ENCODE measurements around the gene SLITRK6.

GRCh38 chr13:85771856-85772255 is 27.4 kb downstream of the SLITRK6 start:
- no peak for TF ChIP-seq ATF2 (tag by site-specific recombination; IDR thresholded peaks at IDR 0.05; ENCODE audit: low read depth)
- TF ChIP-seq, protein P1, sequence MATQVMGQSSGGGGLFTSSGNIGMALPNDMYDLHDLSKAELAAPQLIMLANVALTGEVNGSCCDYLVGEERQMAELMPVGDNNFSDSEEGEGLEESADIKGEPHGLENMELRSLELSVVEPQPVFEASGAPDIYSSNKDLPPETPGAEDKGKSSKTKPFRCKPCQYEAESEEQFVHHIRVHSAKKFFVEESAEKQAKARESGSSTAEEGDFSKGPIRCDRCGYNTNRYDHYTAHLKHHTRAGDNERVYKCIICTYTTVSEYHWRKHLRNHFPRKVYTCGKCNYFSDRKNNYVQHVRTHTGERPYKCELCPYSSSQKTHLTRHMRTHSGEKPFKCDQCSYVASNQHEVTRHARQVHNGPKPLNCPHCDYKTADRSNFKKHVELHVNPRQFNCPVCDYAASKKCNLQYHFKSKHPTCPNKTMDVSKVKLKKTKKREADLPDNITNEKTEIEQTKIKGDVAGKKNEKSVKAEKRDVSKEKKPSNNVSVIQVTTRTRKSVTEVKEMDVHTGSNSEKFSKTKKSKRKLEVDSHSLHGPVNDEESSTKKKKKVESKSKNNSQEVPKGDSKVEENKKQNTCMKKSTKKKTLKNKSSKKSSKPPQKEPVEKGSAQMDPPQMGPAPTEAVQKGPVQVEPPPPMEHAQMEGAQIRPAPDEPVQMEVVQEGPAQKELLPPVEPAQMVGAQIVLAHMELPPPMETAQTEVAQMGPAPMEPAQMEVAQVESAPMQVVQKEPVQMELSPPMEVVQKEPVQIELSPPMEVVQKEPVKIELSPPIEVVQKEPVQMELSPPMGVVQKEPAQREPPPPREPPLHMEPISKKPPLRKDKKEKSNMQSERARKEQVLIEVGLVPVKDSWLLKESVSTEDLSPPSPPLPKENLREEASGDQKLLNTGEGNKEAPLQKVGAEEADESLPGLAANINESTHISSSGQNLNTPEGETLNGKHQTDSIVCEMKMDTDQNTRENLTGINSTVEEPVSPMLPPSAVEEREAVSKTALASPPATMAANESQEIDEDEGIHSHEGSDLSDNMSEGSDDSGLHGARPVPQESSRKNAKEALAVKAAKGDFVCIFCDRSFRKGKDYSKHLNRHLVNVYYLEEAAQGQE (tag by site-specific recombination; IDR thresholded peaks at IDR 0.05): no peak
- TF ChIP-seq, protein P2, sequence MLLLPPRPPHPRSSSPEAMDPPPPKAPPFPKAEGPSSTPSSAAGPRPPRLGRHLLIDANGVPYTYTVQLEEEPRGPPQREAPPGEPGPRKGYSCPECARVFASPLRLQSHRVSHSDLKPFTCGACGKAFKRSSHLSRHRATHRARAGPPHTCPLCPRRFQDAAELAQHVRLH (tag by site-specific recombination; IDR thresholded peaks at IDR 0.05): no peak
- TF ChIP-seq ZIC2 (tag by site-specific recombination; IDR thresholded peaks at IDR 0.05): no peak
- TF ChIP-seq, protein P3, sequence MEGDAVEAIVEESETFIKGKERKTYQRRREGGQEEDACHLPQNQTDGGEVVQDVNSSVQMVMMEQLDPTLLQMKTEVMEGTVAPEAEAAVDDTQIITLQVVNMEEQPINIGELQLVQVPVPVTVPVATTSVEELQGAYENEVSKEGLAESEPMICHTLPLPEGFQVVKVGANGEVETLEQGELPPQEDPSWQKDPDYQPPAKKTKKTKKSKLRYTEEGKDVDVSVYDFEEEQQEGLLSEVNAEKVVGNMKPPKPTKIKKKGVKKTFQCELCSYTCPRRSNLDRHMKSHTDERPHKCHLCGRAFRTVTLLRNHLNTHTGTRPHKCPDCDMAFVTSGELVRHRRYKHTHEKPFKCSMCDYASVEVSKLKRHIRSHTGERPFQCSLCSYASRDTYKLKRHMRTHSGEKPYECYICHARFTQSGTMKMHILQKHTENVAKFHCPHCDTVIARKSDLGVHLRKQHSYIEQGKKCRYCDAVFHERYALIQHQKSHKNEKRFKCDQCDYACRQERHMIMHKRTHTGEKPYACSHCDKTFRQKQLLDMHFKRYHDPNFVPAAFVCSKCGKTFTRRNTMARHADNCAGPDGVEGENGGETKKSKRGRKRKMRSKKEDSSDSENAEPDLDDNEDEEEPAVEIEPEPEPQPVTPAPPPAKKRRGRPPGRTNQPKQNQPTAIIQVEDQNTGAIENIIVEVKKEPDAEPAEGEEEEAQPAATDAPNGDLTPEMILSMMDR (tag by site-specific recombination; IDR thresholded peaks at IDR 0.05): no peak
- no peak for TF ChIP-seq KLF16 (tag by site-specific recombination; IDR thresholded peaks at IDR 0.05)
- no peak for TF ChIP-seq SALL2 (tag by site-specific recombination; IDR thresholded peaks at IDR 0.05; ENCODE audit: borderline replicate concordance)
- TF ChIP-seq ZNF549 (tag by site-specific recombination; IDR thresholded peaks at IDR 0.05): no peak
- TF ChIP-seq, protein P4, sequence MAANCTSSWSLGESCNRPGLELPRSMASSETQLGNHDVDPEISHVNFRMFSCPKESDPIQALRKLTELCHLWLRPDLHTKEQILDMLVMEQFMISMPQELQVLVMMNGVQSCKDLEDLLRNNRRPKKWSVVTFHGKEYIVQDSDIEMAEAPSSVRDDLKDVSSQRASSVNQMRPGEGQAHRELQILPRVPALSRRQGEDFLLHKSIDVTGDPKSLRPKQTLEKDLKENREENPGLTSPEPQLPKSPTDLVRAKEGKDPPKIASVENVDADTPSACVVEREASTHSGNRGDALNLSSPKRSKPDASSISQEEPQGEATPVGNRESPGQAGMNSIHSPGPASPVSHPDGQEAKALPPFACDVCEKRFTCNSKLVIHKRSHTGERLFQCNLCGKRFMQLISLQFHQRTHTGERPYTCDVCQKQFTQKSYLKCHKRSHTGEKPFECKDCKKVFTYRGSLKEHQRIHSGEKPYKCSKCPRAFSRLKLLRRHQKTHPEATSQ (tag by site-specific recombination; IDR thresholded peaks at IDR 0.05): no peak
- TF ChIP-seq PATZ1 (tag by site-specific recombination; IDR thresholded peaks at IDR 0.05): no peak
- TF ChIP-seq, protein P5, sequence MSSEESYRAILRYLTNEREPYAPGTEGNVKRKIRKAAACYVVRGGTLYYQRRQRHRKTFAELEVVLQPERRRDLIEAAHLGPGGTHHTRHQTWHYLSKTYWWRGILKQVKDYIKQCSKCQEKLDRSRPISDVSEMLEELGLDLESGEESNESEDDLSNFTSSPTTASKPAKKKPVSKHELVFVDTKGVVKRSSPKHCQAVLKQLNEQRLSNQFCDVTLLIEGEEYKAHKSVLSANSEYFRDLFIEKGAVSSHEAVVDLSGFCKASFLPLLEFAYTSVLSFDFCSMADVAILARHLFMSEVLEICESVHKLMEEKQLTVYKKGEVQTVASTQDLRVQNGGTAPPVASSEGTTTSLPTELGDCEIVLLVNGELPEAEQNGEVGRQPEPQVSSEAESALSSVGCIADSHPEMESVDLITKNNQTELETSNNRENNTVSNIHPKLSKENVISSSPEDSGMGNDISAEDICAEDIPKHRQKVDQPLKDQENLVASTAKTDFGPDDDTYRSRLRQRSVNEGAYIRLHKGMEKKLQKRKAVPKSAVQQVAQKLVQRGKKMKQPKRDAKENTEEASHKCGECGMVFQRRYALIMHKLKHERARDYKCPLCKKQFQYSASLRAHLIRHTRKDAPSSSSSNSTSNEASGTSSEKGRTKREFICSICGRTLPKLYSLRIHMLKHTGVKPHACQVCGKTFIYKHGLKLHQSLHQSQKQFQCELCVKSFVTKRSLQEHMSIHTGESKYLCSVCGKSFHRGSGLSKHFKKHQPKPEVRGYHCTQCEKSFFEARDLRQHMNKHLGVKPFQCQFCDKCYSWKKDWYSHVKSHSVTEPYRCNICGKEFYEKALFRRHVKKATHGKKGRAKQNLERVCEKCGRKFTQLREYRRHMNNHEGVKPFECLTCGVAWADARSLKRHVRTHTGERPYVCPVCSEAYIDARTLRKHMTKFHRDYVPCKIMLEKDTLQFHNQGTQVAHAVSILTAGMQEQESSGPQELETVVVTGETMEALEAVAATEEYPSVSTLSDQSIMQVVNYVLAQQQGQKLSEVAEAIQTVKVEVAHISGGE (tag by site-specific recombination; conservative IDR thresholded peaks at IDR 0.05; ENCODE audit: low read depth): no peak
- no peak for TF ChIP-seq ZNF2 (tag by site-specific recombination; IDR thresholded peaks at IDR 0.05)

Data from HEK293 (cell line).